H9 (cell line): ENCODE data around the gene RELL1. TPM values are rescaled to one million over a fixed set of nuclear protein-coding genes. Genes with fewer than 3 reads are reported as not detected.

Experiments used
- DNase-seq: peaks from one replicate; pipeline ENCODE4 v3.0.0-alpha.2; 2017
- H2AFZ ChIP-seq: one replicate; pipeline ENCODE4 v1.6.1; 2013; ENCODE audit warnings: mild to moderate bottlenecking, low read length, control low read depth, moderate library complexity
- H2AK5ac ChIP-seq: 2 replicates; pipeline ENCODE4 v1.6.1; 2013; ENCODE audit warnings: low read length, control low read depth, mixed read lengths; ENCODE audit not compliant: insufficient read length
- H2BK120ac ChIP-seq: one replicate; pipeline ENCODE4 v1.6.1; 2013; ENCODE audit warnings: low read depth, mild to moderate bottlenecking, low read length, control low read depth, inconsistent platforms; ENCODE audit not compliant: poor library complexity, severe bottlenecking
- H2BK12ac ChIP-seq: 2 replicates; pipeline ENCODE4 v1.6.1; 2013; ENCODE audit warnings: low read length, control low read depth, mixed read lengths, low read depth; ENCODE audit not compliant: insufficient read length
- H2BK15ac ChIP-seq: 2 replicates; pipeline ENCODE4 v1.6.1; 2013; ENCODE audit warnings: low read depth, low read length, control low read depth
- H2BK20ac ChIP-seq: one replicate; pipeline ENCODE4 v1.6.1; 2013; ENCODE audit warnings: low read depth, mild to moderate bottlenecking, low read length, control low read depth, inconsistent platforms; ENCODE audit not compliant: poor library complexity, severe bottlenecking
- H2BK5ac ChIP-seq: 2 replicates; pipeline ENCODE4 v1.6.1; 2013; ENCODE audit warnings: low read length, control low read depth, mixed read lengths; ENCODE audit not compliant: insufficient read length
- H3K14ac ChIP-seq: 2 replicates; pipeline ENCODE4 v1.6.1; 2013; ENCODE audit warnings: low read length, control low read depth; ENCODE audit not compliant: insufficient read depth
- H3K18ac ChIP-seq: 2 replicates; pipeline ENCODE4 v1.6.1; 2013; ENCODE audit warnings: low read depth, mild to moderate bottlenecking, mixed read lengths, low read length, control low read depth; ENCODE audit not compliant: insufficient read length
- H3K23ac ChIP-seq: 2 replicates; pipeline ENCODE4 v1.6.1; 2013; ENCODE audit warnings: low read length, control low read depth, mixed read lengths, low read depth; ENCODE audit not compliant: insufficient read length
- H3K23me2 ChIP-seq: 2 replicates; pipeline ENCODE4 v1.6.1; 2013; ENCODE audit warnings: low read depth, mild to moderate bottlenecking, mixed read lengths, low read length, control low read depth; ENCODE audit not compliant: insufficient read length, poor library complexity, severe bottlenecking
- H3K27ac ChIP-seq: 2 replicates; pipeline ENCODE4 v1.5.1; 2013; ENCODE audit warnings: low read length, control low read depth, mixed read lengths, low read depth; ENCODE audit not compliant: insufficient read length
- H3K27me3 ChIP-seq: 2 replicates; pipeline ENCODE4 v1.6.1; 2013; ENCODE audit warnings: low read length, control low read depth, inconsistent platforms; ENCODE audit not compliant: insufficient read depth
- H3K4ac ChIP-seq: 2 replicates; pipeline ENCODE4 v1.6.1; 2013; ENCODE audit warnings: low read depth, mild to moderate bottlenecking, control low read depth, inconsistent platforms, low read length, moderate library complexity
- H3K4me1 ChIP-seq: 2 replicates; pipeline ENCODE4 v1.6.1; 2013; ENCODE audit warnings: low read length, control low read depth, inconsistent platforms; ENCODE audit not compliant: insufficient read depth
- H3K4me2 ChIP-seq: 2 replicates; pipeline ENCODE4 v1.6.1; 2013; ENCODE audit warnings: low read length, control low read depth, mixed read lengths; ENCODE audit not compliant: insufficient read length, insufficient read depth
- H3K56ac ChIP-seq: 2 replicates; pipeline ENCODE4 v1.6.1; 2013; ENCODE audit warnings: low read depth, mild to moderate bottlenecking, mixed read lengths, low read length, control low read depth; ENCODE audit not compliant: insufficient read length
- H3K79me1 ChIP-seq: 2 replicates; pipeline ENCODE4 v1.6.1; 2013; ENCODE audit warnings: low read depth, mild to moderate bottlenecking, moderate library complexity, low read length, control low read depth, inconsistent platforms; ENCODE audit not compliant: insufficient read depth, poor library complexity, severe bottlenecking
- H3K79me2 ChIP-seq: 2 replicates; pipeline ENCODE4 v1.6.1; 2013; ENCODE audit warnings: low read length, control low read depth, inconsistent platforms; ENCODE audit not compliant: insufficient read depth
- H3K9ac ChIP-seq: 2 replicates; pipeline ENCODE4 v1.6.1; 2013; ENCODE audit warnings: low read length, control low read depth, mixed read lengths; ENCODE audit not compliant: insufficient read length; ENCODE audit errors: extremely low read depth
- H3K9me3 ChIP-seq: one replicate; pipeline ENCODE4 v1.6.1; 2013; ENCODE audit warnings: low read depth, low read length, inconsistent platforms; ENCODE audit not compliant: control insufficient read depth
- H3T11ph ChIP-seq: one replicate; pipeline ENCODE4 v1.6.1; 2013; ENCODE audit warnings: mild to moderate bottlenecking, low read length, control low read depth, inconsistent platforms
- H4K20me1 ChIP-seq: one replicate; pipeline ENCODE4 v1.6.1; 2013; ENCODE audit not compliant: control insufficient read depth, insufficient read length, insufficient read depth
- H4K5ac ChIP-seq: 2 replicates; pipeline ENCODE4 v1.6.1; 2013; ENCODE audit warnings: low read depth, mild to moderate bottlenecking, mixed read lengths, low read length, control low read depth; ENCODE audit not compliant: insufficient read length
- H4K8ac ChIP-seq: replicated peaks from 2 replicates; pipeline ENCODE4 v1.6.1; 2013; ENCODE audit warnings: low read length, control low read depth, mixed read lengths, low read depth; ENCODE audit not compliant: insufficient read length
- H4K91ac ChIP-seq: 2 replicates; pipeline ENCODE4 v1.6.1; 2013; ENCODE audit warnings: low read depth, mild to moderate bottlenecking, moderate library complexity, mixed read lengths, low read length, control low read depth; ENCODE audit not compliant: insufficient read length
- H3K27ac Mint-ChIP-seq, 3 experiments: 2 replicates in 2 of 3; 3 replicates in 1 of 3; pipeline ENCODE4 v1.8.0; 2020 to 2021; ENCODE audit warnings: mixed read lengths in 3 of 3, mild to moderate bottlenecking in 1 of 3, moderate library complexity in 1 of 3
- H3K27me3 Mint-ChIP-seq: 2 replicates; pipeline ENCODE4 v1.8.0; 2021; ENCODE audit warnings: low read depth, mild to moderate bottlenecking, moderate library complexity, mixed read lengths
- H3K36me3 Mint-ChIP-seq, 3 experiments: 2 replicates in 2 of 3; 3 replicates in 1 of 3; pipeline ENCODE4 v1.8.0; 2020 to 2021; ENCODE audit warnings: low read depth in 3 of 3, mixed read lengths in 3 of 3; ENCODE audit not compliant: insufficient read depth in 1 of 3
- H3K4me1 Mint-ChIP-seq, 2 experiments: 2 replicates each; pipeline ENCODE4 v1.8.0; 2020; ENCODE audit warnings: mixed read lengths in 2 of 2
- H3K4me3 Mint-ChIP-seq, 2 experiments: 2 replicates in 1 of 2; 3 replicates in 1 of 2; pipeline ENCODE4 v1.8.0; 2020 to 2021; ENCODE audit warnings: mild to moderate bottlenecking in 2 of 2, mixed read lengths in 2 of 2, moderate library complexity in 1 of 2
- H3K9me3 Mint-ChIP-seq, 2 experiments: 2 replicates in 1 of 2; 3 replicates in 1 of 2; pipeline ENCODE4 v1.8.0; 2020; ENCODE audit warnings: mild to moderate bottlenecking in 2 of 2, mixed read lengths in 2 of 2, moderate library complexity in 1 of 2
- CTCF ChIP-seq: fragments of 200-600 bp; sonication (generic); conservative IDR thresholded peaks from 3 replicates; pipeline ENCODE4 v1.8.0; 2021; ENCODE audit warnings: antibody characterized with exemption, mild to moderate bottlenecking
- whole genome bisulfite sequencing: extraction: QIAGEN DNeasy Blood & Tissue Kit; methylation state at CpG from one replicate; pipeline ENCODE4 v1.1.7; 2013; ENCODE audit warnings: missing lambda C conversion rate, low lambda C conversion rate, mixed read lengths; ENCODE audit not compliant: insufficient read length; ENCODE audit errors: extremely low coverage; 5-methylcytosine and 5-hydroxymethylcytosine counted together
- total RNA-seq: library from RNA; stranded (reverse); gene quantifications from 2 replicates; pipeline ENCODE4 v1.2.1, GENCODE V29; 2021

Gene RELL1
- total RNA-seq, 1 experiment from 2014 or later, result 10.8 TPM

- TF ChIP-seq CTCF, result no peak
- Histone ChIP-seq H2AFZ (no peak overlapping the region), H3K27me3 (no peaks in the 10 kb centered on the region), H3K56ac (no peak overlapping the region), H3K79me2 (no peaks in the 10 kb centered on the region), H3K14ac (no peak overlapping the region), H3K4ac (no peak overlapping the region), H3K23me2 (no peaks in the 10 kb centered on the region), H2BK20ac (no peak overlapping the region), H4K8ac (no peak overlapping the region), H3K9me3 (no peaks in the 10 kb centered on the region), H4K91ac (no peak overlapping the region), H4K5ac (no peak overlapping the region), H3K4me1 (no peaks in the 10 kb centered on the region), H3K27ac (no peak overlapping the region), H3K4me2 (no peak overlapping the region), H3K23ac (no peak overlapping the region), H2AK5ac (no peak overlapping the region), H2BK15ac (no peak overlapping the region), H2BK12ac (no peak overlapping the region), H4K20me1 (no peaks in the 10 kb centered on the region), H3K9ac (no peak overlapping the region), H2BK120ac (no peak overlapping the region), H3K79me1 (no peaks in the 10 kb centered on the region), H3K18ac (no peak overlapping the region), H3T11ph (no peak overlapping the region), H2BK5ac (no peak overlapping the region)
- H3K27ac Mint-ChIP-seq, result peak overlapping the region; percentile 6 to 80 (median 49); a peak in 5 of 7 replicates
- H3K4me1 Mint-ChIP-seq, result peaks cover 19 to 20% of the 10 kb centered on the region in 2 experiments
- H3K27me3 Mint-ChIP-seq, result no peaks in the 10 kb centered on the region
- H3K36me3 Mint-ChIP-seq, result peaks cover 2 to 13% (median 5%) of the 10 kb centered on the region in 3 experiments; a peak in 5 of 7 replicates
- peaks cover 9 to 10% of the 10 kb centered on the region in 2 experiments for H3K9me3 Mint-ChIP-seq
- WGBS, result no CpG with 5 or more reads among the region's 2 CpGs
- H3K4me3 Mint-ChIP-seq, result no peak overlapping the region
- DNase-seq, result no peak
These were observed 43.5 kb upstream of the RELL1 start for GRCh38 chr4:37729649-37730004.
